Hepatocyte (in vitro differentiated cells): ENCODE results near the gene MX1. TPM values are rescaled to one million over a fixed set of nuclear protein-coding genes. Genes with fewer than 3 reads are reported as not detected.

Source experiments
- DNase-seq: peaks from one replicate; pipeline ENCODE4 v3.0.0-alpha.2; 2016; ENCODE audit warnings: low spot score
- H2AFZ ChIP-seq: fragments of 200-600 bp; sonication (generic); 2 replicates; pipeline ENCODE4 v1.6.0; 2016; ENCODE audit warnings: antibody characterized with exemption, mild to moderate bottlenecking
- H3K27ac ChIP-seq: fragments of 200-600 bp; sonication (generic); 2 replicates; pipeline ENCODE4 v1.5.1; 2016; ENCODE audit warnings: mild to moderate bottlenecking
- H3K27me3 ChIP-seq: fragments of 200-600 bp; sonication (generic); 2 replicates; pipeline ENCODE4 v1.6.1; 2016
- H3K36me3 ChIP-seq: fragments of 200-600 bp; sonication (generic); replicated peaks from 2 replicates; pipeline ENCODE4 v1.5.1; 2016; ENCODE audit warnings: low read depth; ENCODE audit not compliant: insufficient read depth
- H3K4me1 ChIP-seq: fragments of 200-600 bp; sonication (generic); 2 replicates; pipeline ENCODE4 v1.5.1; 2016; ENCODE audit warnings: mild to moderate bottlenecking, moderate library complexity; ENCODE audit not compliant: insufficient read depth
- H3K4me2 ChIP-seq: fragments of 200-600 bp; sonication (generic); 2 replicates; pipeline ENCODE4 v1.6.0; 2016
- H3K4me3 ChIP-seq: fragments of 200-600 bp; sonication (generic); 2 replicates; pipeline ENCODE4 v1.5.1; 2016; ENCODE audit warnings: mild to moderate bottlenecking
- H3K79me2 ChIP-seq: fragments of 200-600 bp; sonication (generic); 2 replicates; pipeline ENCODE4 v1.6.0; 2017; ENCODE audit warnings: mild to moderate bottlenecking
- H3K9me2 ChIP-seq: fragments of 200-600 bp; sonication (generic); replicated peaks from 2 replicates; pipeline ENCODE4 v1.6.0; 2017; ENCODE audit warnings: mild to moderate bottlenecking; ENCODE audit not compliant: insufficient read depth
- H3K9me3 ChIP-seq: fragments of 200-600 bp; sonication (generic); 2 replicates; pipeline ENCODE4 v1.5.1; 2016; ENCODE audit warnings: low read depth, mild to moderate bottlenecking
- H4K20me1 ChIP-seq: fragments of 200-600 bp; sonication (generic); 2 replicates; pipeline ENCODE4 v1.6.0; 2016; ENCODE audit warnings: mild to moderate bottlenecking; ENCODE audit not compliant: insufficient read depth, poor library complexity, severe bottlenecking
- EZH2 ChIP-seq: fragments of 200-600 bp; sonication (generic); IDR thresholded peaks from 2 replicates; pipeline ENCODE4 v1.6.1; 2016; ENCODE audit warnings: antibody characterized with exemption, mild to moderate bottlenecking, borderline replicate concordance
- EZH2phosphoT487 ChIP-seq: fragments of 200-600 bp; sonication (generic); IDR thresholded peaks from one replicate; pipeline ENCODE4 v1.6.1; 2018; ENCODE audit warnings: antibody characterized with exemption, mild to moderate bottlenecking, low read depth, moderate library complexity; ENCODE audit not compliant: unreplicated experiment, severe bottlenecking
- WGBS: methylation state at CpG from one replicate; pipeline ENCODE4 v1.1.6; 2016; ENCODE audit warnings: low lambda C conversion rate; ENCODE audit errors: missing lambda C conversion rate; 5-methylcytosine and 5-hydroxymethylcytosine counted together
- polyA plus RNA-seq: library from polyadenylated mRNA; unstranded; fragments of >200 nt; fragmentation: Nextera tagmentation; extraction: Ambion mirVana; gene quantifications from 2 replicates; pipeline ENCODE4 v1.2.1, GENCODE V29; 2016
- total RNA-seq: library from RNA; depleted of rRNA; stranded (reverse); fragments of >200 nt; gene quantifications from 2 replicates; pipeline ENCODE4 v1.2.3, GENCODE V29; 2014
- TF ChIP-seq, protein P1 (sequence below): fragments of 200-600 bp; sonication (generic); IDR thresholded peaks from 2 replicates; pipeline ENCODE4 v1.5.1; 2016; ENCODE audit warnings: antibody characterized with exemption, mild to moderate bottlenecking; ENCODE audit not compliant: poor library complexity

The MX1 gene
- total and polyA plus RNA-seq, 2 experiments from 2014 or later, result 14.2 to 26.6 TPM

GRCh38 chr21:41403331-41403730 lies 22.7 kb upstream of the MX1 start:
- Histone ChIP-seq H3K9me3 (no peaks in the 10 kb centered on the region), H3K36me3 (no peaks in the 10 kb centered on the region)
- WGBS, result 95% methylated on average over 9 of the region's 9 CpGs

DNA sequence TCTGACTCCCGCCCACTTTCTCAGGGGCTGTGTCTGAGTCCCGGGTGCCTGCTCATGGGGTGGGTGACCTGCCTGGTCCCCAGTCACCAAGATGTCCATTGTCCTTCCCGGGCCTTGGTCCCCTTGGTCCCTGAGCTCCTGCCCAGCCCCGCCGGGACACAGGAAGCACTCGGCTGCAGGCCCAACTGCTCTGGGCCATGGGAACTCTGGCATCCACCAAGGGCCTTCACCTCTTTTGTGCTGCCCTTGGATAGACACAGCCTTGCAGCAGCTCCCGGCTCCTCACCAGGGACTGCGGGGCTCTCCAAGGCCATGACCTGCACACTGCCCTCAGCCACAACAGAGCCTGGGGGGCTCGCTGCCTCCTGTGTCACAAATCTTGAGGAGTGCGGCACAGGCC lies 22.1 kb upstream of the MX1 start:
- Histone ChIP-seq H3K4me3 (no peak overlapping the region), H3K4me2 (no peak overlapping the region), H3K9me3 (no peaks in the 10 kb centered on the region), H2AFZ (no peak overlapping the region), H3K27ac (no peak overlapping the region), H3K9me2 (no peaks in the 10 kb centered on the region), H3K4me1 (no peaks in the 10 kb centered on the region), H4K20me1 (no peaks in the 10 kb centered on the region), H3K36me3 (no peaks in the 10 kb centered on the region), H3K79me2 (no peaks in the 10 kb centered on the region), H3K27me3 (no peaks in the 10 kb centered on the region)
- DNase-seq, result no peak
- TF ChIP-seq EZH2 (no peak), EZH2phosphoT487 (no peak)
- TF ChIP-seq, protein P1, sequence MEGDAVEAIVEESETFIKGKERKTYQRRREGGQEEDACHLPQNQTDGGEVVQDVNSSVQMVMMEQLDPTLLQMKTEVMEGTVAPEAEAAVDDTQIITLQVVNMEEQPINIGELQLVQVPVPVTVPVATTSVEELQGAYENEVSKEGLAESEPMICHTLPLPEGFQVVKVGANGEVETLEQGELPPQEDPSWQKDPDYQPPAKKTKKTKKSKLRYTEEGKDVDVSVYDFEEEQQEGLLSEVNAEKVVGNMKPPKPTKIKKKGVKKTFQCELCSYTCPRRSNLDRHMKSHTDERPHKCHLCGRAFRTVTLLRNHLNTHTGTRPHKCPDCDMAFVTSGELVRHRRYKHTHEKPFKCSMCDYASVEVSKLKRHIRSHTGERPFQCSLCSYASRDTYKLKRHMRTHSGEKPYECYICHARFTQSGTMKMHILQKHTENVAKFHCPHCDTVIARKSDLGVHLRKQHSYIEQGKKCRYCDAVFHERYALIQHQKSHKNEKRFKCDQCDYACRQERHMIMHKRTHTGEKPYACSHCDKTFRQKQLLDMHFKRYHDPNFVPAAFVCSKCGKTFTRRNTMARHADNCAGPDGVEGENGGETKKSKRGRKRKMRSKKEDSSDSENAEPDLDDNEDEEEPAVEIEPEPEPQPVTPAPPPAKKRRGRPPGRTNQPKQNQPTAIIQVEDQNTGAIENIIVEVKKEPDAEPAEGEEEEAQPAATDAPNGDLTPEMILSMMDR, result no peak
- 95% methylated on average over 10 of the region's 10 CpGs for WGBS

More at GRCh38 chr21:41403331-41403730, 22.7 kb upstream of the MX1 start:
- Histone ChIP-seq H3K27ac (no peak overlapping the region), H3K27me3 (no peaks in the 10 kb centered on the region), H3K4me3 (no peak overlapping the region), H3K9me2 (no peaks in the 10 kb centered on the region), H3K4me2 (no peak overlapping the region), H3K4me1 (no peaks in the 10 kb centered on the region), H4K20me1 (no peaks in the 10 kb centered on the region), H2AFZ (no peak overlapping the region), H3K79me2 (no peaks in the 10 kb centered on the region)
- TF ChIP-seq EZH2phosphoT487 (no peak), EZH2 (no peak)
- TF ChIP-seq, protein P1, result no peak
- DNase-seq, result no peak

DNA sequence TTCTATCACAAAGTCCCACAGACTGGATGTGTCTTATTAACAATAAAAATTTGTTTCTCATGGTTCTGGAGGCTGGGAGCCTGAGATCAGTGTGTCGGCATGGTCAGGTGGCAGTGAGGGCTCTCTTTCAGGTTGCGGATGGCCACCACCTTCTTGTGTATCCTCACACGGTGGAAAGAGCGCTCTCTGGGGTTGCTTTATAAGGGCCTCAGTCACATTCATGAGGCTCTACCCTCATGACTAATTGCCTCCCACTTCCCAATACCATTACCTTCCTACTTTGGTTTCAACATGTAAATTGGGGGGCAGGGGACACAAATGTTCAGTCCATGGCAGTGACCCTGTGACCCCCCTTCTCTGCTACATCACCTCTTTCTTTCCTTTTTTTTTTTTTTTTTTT lies 20.7 kb upstream of the MX1 start:
- H3K79me2 ChIP-seq, result no peaks in the 10 kb centered on the region
- H3K4me1 ChIP-seq, result no peaks in the 10 kb centered on the region
- no peaks in the 10 kb centered on the region for H4K20me1 ChIP-seq
- no peak overlapping the region for H3K4me2 ChIP-seq
- H3K4me3 ChIP-seq, result no peak overlapping the region
- no peak overlapping the region for H3K27ac ChIP-seq
- H3K9me2 ChIP-seq, result no peaks in the 10 kb centered on the region
- no peaks in the 10 kb centered on the region for H3K36me3 ChIP-seq
- DNase-seq, result no peak
- no peak overlapping the region for H2AFZ ChIP-seq
- no peaks in the 10 kb centered on the region for H3K9me3 ChIP-seq
- no peaks in the 10 kb centered on the region for H3K27me3 ChIP-seq
- TF ChIP-seq EZH2 (no peak), EZH2phosphoT487 (no peak)
- TF ChIP-seq, protein P1, result no peak
- 93% methylated on average over 4 of the region's 4 CpGs for WGBS

- no peaks in the 10 kb centered on the region for H3K9me2 ChIP-seq
- H3K9me3 ChIP-seq, result no peaks in the 10 kb centered on the region
- WGBS, result 92% methylated on average over 6 of the region's 6 CpGs
- H3K4me3 ChIP-seq, result no peak overlapping the region
- no peak for DNase-seq
- no peaks in the 10 kb centered on the region for H3K79me2 ChIP-seq
- H2AFZ ChIP-seq, result no peak overlapping the region
- no peaks in the 10 kb centered on the region for H4K20me1 ChIP-seq
- H3K36me3 ChIP-seq, result no peaks in the 10 kb centered on the region
- no peaks in the 10 kb centered on the region for H3K4me1 ChIP-seq
- no peak overlapping the region for H3K27ac ChIP-seq
- no peak overlapping the region for H3K4me2 ChIP-seq
- TF ChIP-seq EZH2phosphoT487 (no peak), EZH2 (no peak)
- TF ChIP-seq, protein P1, result no peak
- H3K27me3 ChIP-seq, result no peaks in the 10 kb centered on the region
Observed at GRCh38 chr21:41406340-41406739, 19.7 kb upstream of the MX1 start.
